Measurements from ENCODE around the gene ACTN4.

The ACTN4 gene

DNA sequence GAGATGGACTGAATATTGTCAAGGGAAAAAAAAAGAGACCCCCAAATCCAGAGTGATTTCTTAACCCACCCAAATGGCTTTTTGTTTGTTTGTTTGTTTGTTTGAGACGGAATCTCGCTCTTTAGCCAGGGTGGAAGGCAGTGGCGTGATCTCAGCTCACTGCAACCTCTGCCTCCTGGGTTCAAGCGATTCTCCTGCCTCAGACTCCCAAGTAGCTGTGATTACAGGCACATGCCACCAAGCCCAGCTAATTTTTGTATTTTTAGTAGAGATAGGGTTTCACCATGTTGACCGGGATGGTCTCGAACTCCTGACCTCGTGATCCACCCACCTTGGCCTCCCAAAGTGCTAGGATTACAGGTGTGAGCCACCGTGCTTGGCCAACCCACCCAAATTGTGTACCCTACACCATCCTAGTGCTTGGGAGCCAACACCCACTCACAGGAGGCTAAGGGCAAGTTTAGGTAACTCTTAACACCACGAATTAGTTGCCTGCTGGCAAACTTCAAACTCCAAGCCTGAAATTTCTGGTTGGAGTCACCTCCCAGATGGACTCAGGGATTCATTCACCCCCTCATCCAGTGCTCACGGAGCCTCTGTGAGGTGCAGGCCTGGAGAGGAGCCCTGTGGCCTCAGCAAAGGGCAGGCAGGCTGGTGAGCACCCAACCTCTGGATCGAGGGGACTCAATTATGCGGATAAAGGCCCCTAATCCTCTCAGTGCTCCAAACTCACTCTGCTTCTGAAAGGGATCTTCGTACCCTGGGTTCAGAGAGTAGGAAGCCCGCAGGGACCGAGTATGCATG lies 37.6 kb downstream of the ACTN4 start:
- H3K4me3 ChIP-seq (ENCODE audit: low read depth, low read length) = no peak overlapping the region
- TF ChIP-seq, protein P1, sequence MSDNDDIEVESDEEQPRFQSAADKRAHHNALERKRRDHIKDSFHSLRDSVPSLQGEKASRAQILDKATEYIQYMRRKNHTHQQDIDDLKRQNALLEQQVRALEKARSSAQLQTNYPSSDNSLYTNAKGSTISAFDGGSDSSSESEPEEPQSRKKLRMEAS (IDR thresholded peaks at IDR 0.05; ENCODE audit: low read depth, low read length) = no peak
- TF ChIP-seq MYC (IDR thresholded peaks at IDR 0.05; ENCODE audit: low read depth, low read length) = no peak
- TF ChIP-seq POLR2A (IDR thresholded peaks at IDR 0.05; ENCODE audit: extremely low read depth, insufficient read length) = no peak
- TF ChIP-seq, protein P2, sequence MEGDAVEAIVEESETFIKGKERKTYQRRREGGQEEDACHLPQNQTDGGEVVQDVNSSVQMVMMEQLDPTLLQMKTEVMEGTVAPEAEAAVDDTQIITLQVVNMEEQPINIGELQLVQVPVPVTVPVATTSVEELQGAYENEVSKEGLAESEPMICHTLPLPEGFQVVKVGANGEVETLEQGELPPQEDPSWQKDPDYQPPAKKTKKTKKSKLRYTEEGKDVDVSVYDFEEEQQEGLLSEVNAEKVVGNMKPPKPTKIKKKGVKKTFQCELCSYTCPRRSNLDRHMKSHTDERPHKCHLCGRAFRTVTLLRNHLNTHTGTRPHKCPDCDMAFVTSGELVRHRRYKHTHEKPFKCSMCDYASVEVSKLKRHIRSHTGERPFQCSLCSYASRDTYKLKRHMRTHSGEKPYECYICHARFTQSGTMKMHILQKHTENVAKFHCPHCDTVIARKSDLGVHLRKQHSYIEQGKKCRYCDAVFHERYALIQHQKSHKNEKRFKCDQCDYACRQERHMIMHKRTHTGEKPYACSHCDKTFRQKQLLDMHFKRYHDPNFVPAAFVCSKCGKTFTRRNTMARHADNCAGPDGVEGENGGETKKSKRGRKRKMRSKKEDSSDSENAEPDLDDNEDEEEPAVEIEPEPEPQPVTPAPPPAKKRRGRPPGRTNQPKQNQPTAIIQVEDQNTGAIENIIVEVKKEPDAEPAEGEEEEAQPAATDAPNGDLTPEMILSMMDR (IDR thresholded peaks at IDR 0.05; ENCODE audit: low read depth, low read length) = no peak
- no peak for DNase-seq (ENCODE audit: low read depth)

DNA sequence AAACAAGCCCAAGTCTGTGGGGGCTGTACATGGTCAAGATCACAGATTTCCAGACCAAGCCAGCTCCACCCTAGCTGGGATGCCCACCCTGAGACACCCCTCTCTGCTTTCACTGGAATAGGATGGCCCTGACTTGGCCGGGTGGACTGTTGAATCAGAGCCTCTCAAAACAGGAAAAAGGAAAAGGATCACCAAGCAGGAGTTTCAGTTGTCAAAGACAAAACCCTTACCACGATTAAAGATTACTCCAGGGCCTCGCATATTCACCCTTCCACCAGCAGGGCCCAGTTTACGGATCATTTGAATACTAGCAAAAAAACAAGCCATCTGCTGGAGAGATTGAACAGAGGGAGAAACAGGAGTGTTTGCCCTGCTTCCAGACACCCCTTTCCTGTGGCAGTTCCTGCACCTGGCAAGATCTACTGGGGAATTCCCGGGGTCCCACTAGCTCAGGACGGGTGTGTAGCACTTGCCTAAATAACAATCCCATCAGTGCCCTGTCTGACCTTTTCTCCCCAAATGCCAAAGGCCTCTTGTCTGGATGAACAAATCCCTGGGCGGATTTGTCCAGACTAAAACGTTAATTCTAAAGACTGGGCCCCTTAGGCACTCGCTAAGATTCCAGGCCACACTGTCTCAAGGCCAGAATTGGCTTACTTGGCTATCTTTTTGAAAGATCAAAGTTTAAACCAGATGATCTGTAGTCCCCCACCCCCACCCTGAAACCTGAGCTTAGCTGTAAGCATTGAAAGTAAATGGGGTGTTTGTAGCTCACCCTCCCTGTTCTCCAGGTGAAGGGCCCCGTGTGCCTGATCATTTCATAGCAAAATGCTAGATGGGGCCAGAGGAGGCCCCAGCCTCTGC lies 38.4 kb downstream of the ACTN4 start:
- no peak for DNase-seq (ENCODE audit: low read depth)
- no peak overlapping the region for H3K4me3 ChIP-seq (ENCODE audit: low read depth, low read length)
- TF ChIP-seq, protein P2 (IDR thresholded peaks at IDR 0.05; ENCODE audit: low read depth, low read length) = no peak
- TF ChIP-seq, protein P1 (IDR thresholded peaks at IDR 0.05; ENCODE audit: low read depth, low read length) = no peak
- TF ChIP-seq POLR2A (IDR thresholded peaks at IDR 0.05; ENCODE audit: extremely low read depth, insufficient read length) (no peak), MYC (IDR thresholded peaks at IDR 0.05; ENCODE audit: low read depth, low read length) (no peak)

GRCh38 chr19:38686530-38686888 lies 39.1 kb downstream of the ACTN4 start:
- DNase-seq (ENCODE audit: low read depth) = no peak
- no peak overlapping the region for H3K4me3 ChIP-seq (ENCODE audit: low read depth, low read length)
- TF ChIP-seq, protein P1 (IDR thresholded peaks at IDR 0.05; ENCODE audit: low read depth, low read length) = no peak
- TF ChIP-seq POLR2A (IDR thresholded peaks at IDR 0.05; ENCODE audit: extremely low read depth, insufficient read length) = no peak
- TF ChIP-seq, protein P2 (IDR thresholded peaks at IDR 0.05; ENCODE audit: low read depth, low read length) = no peak
- no peak for TF ChIP-seq MYC (IDR thresholded peaks at IDR 0.05; ENCODE audit: low read depth, low read length)

- no peak overlapping the region for H3K4me3 ChIP-seq (ENCODE audit: low read depth, low read length)
- no peak for DNase-seq (ENCODE audit: low read depth)
- TF ChIP-seq POLR2A (IDR thresholded peaks at IDR 0.05; ENCODE audit: extremely low read depth, insufficient read length) (no peak), MYC (IDR thresholded peaks at IDR 0.05; ENCODE audit: low read depth, low read length) (no peak)
- TF ChIP-seq, protein P1 (IDR thresholded peaks at IDR 0.05; ENCODE audit: low read depth, low read length) = no peak
- TF ChIP-seq, protein P2 (IDR thresholded peaks at IDR 0.05; ENCODE audit: low read depth, low read length) = no peak
Observed at GRCh38 chr19:38687837-38688378, 40.5 kb downstream of the ACTN4 start.

DNA sequence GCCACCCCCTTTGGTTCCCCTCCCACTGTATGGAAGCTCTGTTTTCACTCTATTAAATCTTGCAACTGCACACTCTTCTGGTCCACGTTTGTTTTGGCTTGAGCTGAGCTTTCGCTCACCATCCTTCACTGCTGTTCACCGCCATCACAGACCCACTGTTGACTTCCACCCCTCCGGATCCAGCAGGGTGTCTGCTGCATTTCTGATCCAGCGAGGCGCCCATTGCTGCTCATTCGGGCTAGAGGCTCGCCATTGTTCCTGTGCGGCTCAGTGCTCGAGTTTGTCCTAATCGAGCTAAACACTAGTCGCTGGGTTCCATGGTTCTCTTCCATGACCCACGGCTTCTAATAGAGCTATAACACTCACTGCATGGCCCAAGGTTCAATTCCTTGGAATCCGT lies 42.7 kb downstream of the ACTN4 start:
- DNase-seq (ENCODE audit: low read depth) = no peak
- H3K4me3 ChIP-seq (ENCODE audit: low read depth, low read length) = no peak overlapping the region
- TF ChIP-seq, protein P1 (IDR thresholded peaks at IDR 0.05; ENCODE audit: low read depth, low read length) = no peak
- TF ChIP-seq POLR2A (IDR thresholded peaks at IDR 0.05; ENCODE audit: extremely low read depth, insufficient read length) (no peak), MYC (IDR thresholded peaks at IDR 0.05; ENCODE audit: low read depth, low read length) (no peak)
- TF ChIP-seq, protein P2 (IDR thresholded peaks at IDR 0.05; ENCODE audit: low read depth, low read length) = no peak

Data from NB4 (cell line).